K562 (cell line): ENCODE results near the gene PCNX2. TPM values are rescaled to one million over a fixed set of nuclear protein-coding genes. Genes with fewer than 3 reads are reported as not detected.

ENCODE experiments used
- ATAC-seq: fragments of 200-7000 bp; cut with Tn5 transposase; 3 replicates; pipeline ENCODE4 v1.9.1; 2020; ENCODE audit warnings: moderate library complexity
- BruUV-seq: library from RNA; stranded (reverse); fragments of 400-500 nt; replicated peaks from 2 replicates; lab custom pipeline; 2021; lab: Mats Ljungman, UMichigan
- CTCF ChIA-PET: fragments of 300-600 bp; formaldehyde crosslinking; extraction: SDS; loops from one replicate; lab custom pipeline; 2021; ENCODE audit warnings: low intra/inter-chr PET ratio; lab: Yijun Ruan, JAX
- POLR2A ChIA-PET: fragments of 300-600, 350-650 bp; sonication (Branson Sonifier 250); formaldehyde crosslinking; extraction: SDS; loops from one replicate; lab custom pipeline; 2021; ENCODE audit warnings: antibody characterized with exemption, inconsistent platforms; lab: Yijun Ruan, JAX
- DNase-seq, 4 experiments: peaks; one replicate each; pipeline versions ENCODE4 v3.0.0 to v3.0.0-alpha.2; 2011 to 2018; ENCODE audit warnings: low spot score in 3 of 4, mixed read lengths in 3 of 4; ENCODE audit errors: extremely low read depth in 1 of 4
- FAIRE-seq: peaks from 2 replicates; lab custom pipeline; 2011; peaks lifted over from hg19 to GRCh38; lab: Jason Lieb, UNC
- H2AFZ ChIP-seq: 2 replicates; pipeline ENCODE4 v1.6.0; 2011; ENCODE audit warnings: low read depth, low read length, control low read depth, inconsistent platforms
- H3K27ac ChIP-seq: fragments of 200-600 bp; 3 replicates; pipeline ENCODE4 v1.8.0; 2011; ENCODE audit warnings: low read depth, mild to moderate bottlenecking, control low read depth, inconsistent platforms, low read length, moderate library complexity, mixed read lengths; ENCODE audit errors: extremely low read depth
- H3K27me3 ChIP-seq, 2 experiments: fragments of 300-600 bp in 1 of 2; 2 replicates in 1 of 2; 3 replicates in 1 of 2; pipeline versions ENCODE4 v1.6.0 to v1.8.0; 2011; ENCODE audit warnings: inconsistent platforms in 2 of 2, low read length in 2 of 2, mild to moderate bottlenecking in 1 of 2, mixed read lengths in 1 of 2, moderate library complexity in 1 of 2; ENCODE audit not compliant: control insufficient read depth in 2 of 2, insufficient read depth in 2 of 2
- H3K36me3 ChIP-seq: fragments of 300-600 bp; 3 replicates; pipeline ENCODE4 v1.8.0; 2011; ENCODE audit warnings: mild to moderate bottlenecking, low read length, inconsistent platforms; ENCODE audit not compliant: control insufficient read depth, insufficient read depth
- H3K4me1 ChIP-seq, 2 experiments: fragments of 200-600 bp in 1 of 2; replicated peaks in 1 of 2; 2 replicates in 1 of 2; 3 replicates in 1 of 2; pipeline versions ENCODE4 v1.5.1 to v1.8.0; 2011; ENCODE audit warnings: inconsistent platforms in 2 of 2, low read length in 2 of 2, mild to moderate bottlenecking in 1 of 2, mixed read lengths in 1 of 2, moderate library complexity in 1 of 2; ENCODE audit not compliant: control insufficient read depth in 2 of 2, insufficient read depth in 2 of 2
- H3K4me2 ChIP-seq: 2 replicates; pipeline ENCODE4 v1.6.1; 2011; ENCODE audit warnings: low read length, control low read depth, inconsistent platforms, mixed read lengths; ENCODE audit not compliant: insufficient read depth
- H3K4me3 ChIP-seq: fragments of 200-600 bp; sonication (generic), shearing (Covaris generic); 2 replicates; pipeline ENCODE4 v1.5.1; 2016; ENCODE audit warnings: control low read depth, inconsistent platforms
- H3K79me2 ChIP-seq: fragments of 200-600 bp; 3 replicates; pipeline ENCODE4 v1.8.0; 2011; ENCODE audit warnings: low read length, inconsistent platforms; ENCODE audit not compliant: control insufficient read depth, insufficient read depth
- H3K9ac ChIP-seq, 2 experiments: 2 replicates each; pipeline versions ENCODE4 v1.6.0 to v1.6.1; 2011; ENCODE audit warnings: low read depth in 2 of 2, low read length in 2 of 2, control low read depth in 1 of 2, inconsistent platforms in 1 of 2, mild to moderate bottlenecking in 1 of 2, mixed read lengths in 1 of 2; ENCODE audit not compliant: insufficient read depth in 1 of 2
- H3K9me1 ChIP-seq: one replicate; pipeline ENCODE4 v1.6.0; 2011; ENCODE audit warnings: inconsistent platforms, mild to moderate bottlenecking, low read length, moderate library complexity; ENCODE audit not compliant: control insufficient read depth, insufficient read depth
- H3K9me3 ChIP-seq: replicated peaks from 2 replicates; pipeline ENCODE4 v1.5.1; 2011; ENCODE audit warnings: low read depth, low read length, inconsistent platforms; ENCODE audit not compliant: control insufficient read depth, insufficient read depth
- H4K20me1 ChIP-seq: replicated peaks from 2 replicates; pipeline ENCODE4 v1.6.1; 2011; ENCODE audit warnings: low read length, inconsistent platforms, mixed read lengths; ENCODE audit not compliant: control insufficient read depth, insufficient read depth
- CBX5 ChIP-seq: IDR thresholded peaks from 2 replicates; pipeline ENCODE4 v1.6.1; 2014; ENCODE audit warnings: low read depth, borderline replicate concordance
- GTF2E2 ChIP-seq: fragments of 200-800 bp; sonication (Bioruptor generic); IDR thresholded peaks from 2 replicates; pipeline ENCODE4 v1.6.1; 2016; ENCODE audit warnings: missing genetic modification characterization, missing compliant biosample characterization
- MCM5 ChIP-seq: fragments of 450-650 bp; IDR thresholded peaks from 2 replicates; pipeline ENCODE4 v1.6.1; 2016; ENCODE audit warnings: low read depth
- RBM17 ChIP-seq: fragments of 200-400 bp; formaldehyde crosslinking; IDR thresholded peaks from 2 replicates; pipeline ENCODE4 v1.6.1; 2017; ENCODE audit warnings: low read depth, mild to moderate bottlenecking, low read length, borderline replicate concordance
- THRAP3 ChIP-seq: fragments of 450-650 bp; IDR thresholded peaks from 2 replicates; pipeline ENCODE4 v1.6.1; 2016; ENCODE audit warnings: mild to moderate bottlenecking, inconsistent platforms, borderline replicate concordance
- ZNF253 ChIP-seq: fragments of 250-450 bp; sonication (Bioruptor Pico); conservative IDR thresholded peaks from 2 replicates; pipeline ENCODE4 v1.6.1; 2021; ENCODE audit warnings: mild to moderate bottlenecking
- ZNF707 ChIP-seq: fragments of 250-450 bp; sonication (Bioruptor Pico); conservative IDR thresholded peaks from 2 replicates; pipeline ENCODE4 v1.8.0; 2022; ENCODE audit warnings: inconsistent platforms, mild to moderate bottlenecking, moderate library complexity
- WGBS: fragments of 100-300 bp; shearing (Covaris generic); methylation state at CpG from one replicate; pipeline ENCODE4 v1.1.6; 2016; ENCODE audit warnings: low coverage, mixed read lengths; ENCODE audit not compliant: insufficient coverage; ENCODE audit errors: missing lambda C conversion rate; 5-methylcytosine and 5-hydroxymethylcytosine counted together
- in situ Hi-C: fragments of 300-500 bp; cut with MboI; formaldehyde crosslinking; loops from 4 replicates; pipeline ENCODE4 v1.15.0; 2018; ENCODE audit warnings: inconsistent platforms, mixed read lengths
- intact Hi-C: fragments of 100-400 bp; cut with micrococcal nuclease; formaldehyde crosslinking; loops from 2 replicates; pipeline ENCODE4 v1.14.2; 2022
- polyA plus RNA-seq, 8 experiments: library from polyadenylated mRNA; depleted of rRNA in 4 of 8; stranded (reverse) in 5 of 8; unstranded in 3 of 8; fragments of >200 nt; fragmentation: Nextera tagmentation in 2 of 8; fragmentation: Illumina TruSeq in 1 of 8; extraction: Ambion mirVana in 2 of 8; extraction: Trizol in 1 of 8; gene quantifications; 2 replicates each; pipeline versions ENCODE4 v1.2.1 to v1.2.3, GENCODE V29; 2011 to 2014; ENCODE audit warnings: inconsistent platforms in 1 of 8, missing spikeins in 1 of 8
- total RNA-seq, 7 experiments: library from RNA; depleted of rRNA in 6 of 7; stranded (reverse); fragments of >200 nt in 6 of 7; fragmentation: Illumina TruSeq in 2 of 7; extraction: Trizol in 2 of 7; gene quantifications; 2 replicates each; pipeline versions ENCODE4 v1.2.1 to v1.2.3, GENCODE V29; 2011 to 2021; ENCODE audit warnings: low replicate concordance in 1 of 7
- TF ChIP-seq, protein P1 (sequence below): fragments of 250-450 bp; sonication (Bioruptor Pico); IDR thresholded peaks from 2 replicates; pipeline ENCODE4 v1.5.0; 2021
- TF ChIP-seq, protein P2 (sequence below): fragments of 200-400 bp; formaldehyde crosslinking; IDR thresholded peaks from 2 replicates; pipeline ENCODE4 v1.6.1; 2017; ENCODE audit warnings: mild to moderate bottlenecking, low read depth, low read length, moderate library complexity

Gene PCNX2
- total and polyA plus RNA-seq, 9 of the 15 experiments (the other 6 are each of a cell fraction or from before 2014, with no cell fraction given) = 0.07 to 0.33 TPM; not detected in 7

DNA sequence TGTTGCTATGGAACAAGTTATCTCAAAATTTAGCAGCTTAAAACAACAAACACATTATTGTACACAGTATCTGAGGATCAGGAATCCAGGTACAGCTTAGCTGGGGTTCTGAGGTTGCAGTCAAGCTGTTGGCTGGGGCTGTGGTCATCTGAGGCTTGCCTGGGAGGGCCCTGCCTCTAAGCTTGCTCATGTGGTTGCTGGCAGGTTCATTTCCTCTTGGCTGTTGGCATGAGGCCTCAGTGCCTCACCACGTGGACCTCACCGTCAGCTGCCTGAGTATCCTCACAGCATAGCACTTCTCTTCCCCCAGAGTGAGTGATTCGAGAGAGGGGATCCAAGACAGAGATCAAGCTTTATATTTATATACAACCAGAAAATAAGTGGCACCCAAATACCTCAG, 326.6 kb downstream of the PCNX2 start:
- no peak overlapping the region for H3K4me2 ChIP-seq
- H2AFZ ChIP-seq = no peak overlapping the region
- no peaks in the 10 kb centered on the region; a peak in 1 of 5 replicates for H3K4me1 ChIP-seq
- FAIRE-seq (no peak), ATAC-seq (no peak), DNase-seq (no peak)
- no peaks in the 10 kb centered on the region for H3K79me2 ChIP-seq
- H3K9ac ChIP-seq = no peak overlapping the region
- no TSS peak for BruUV-seq
- H3K27me3 ChIP-seq = no peaks in the 10 kb centered on the region
- no peaks in the 10 kb centered on the region for H3K9me1 ChIP-seq
- WGBS = 66% methylated on average over 3 of the region's 3 CpGs
- H3K27ac ChIP-seq = no peak overlapping the region
- intact Hi-C loops = no loop called here
- POLR2A ChIA-PET = no interaction called here
- no peaks in the 10 kb centered on the region for H4K20me1 ChIP-seq
- peaks cover 53% of the 10 kb centered on the region; the same call in 2 of the 3 replicates for H3K36me3 ChIP-seq
- no peak overlapping the region for H3K4me3 ChIP-seq
- H3K9me3 ChIP-seq = no peaks in the 10 kb centered on the region; the same call in none of the 2 replicates
- CTCF ChIA-PET = no interaction called here
- in situ Hi-C loops = no loop called here
- TF ChIP-seq ZNF253 (CRISPR knock-in tag) (no peak), ZNF707 (CRISPR knock-in tag) (no peak), THRAP3 (no peak), MCM5 (no peak), GTF2E2 (no peak), RBM17 (no peak), CBX5 (no peak)
- TF ChIP-seq, protein P1, sequence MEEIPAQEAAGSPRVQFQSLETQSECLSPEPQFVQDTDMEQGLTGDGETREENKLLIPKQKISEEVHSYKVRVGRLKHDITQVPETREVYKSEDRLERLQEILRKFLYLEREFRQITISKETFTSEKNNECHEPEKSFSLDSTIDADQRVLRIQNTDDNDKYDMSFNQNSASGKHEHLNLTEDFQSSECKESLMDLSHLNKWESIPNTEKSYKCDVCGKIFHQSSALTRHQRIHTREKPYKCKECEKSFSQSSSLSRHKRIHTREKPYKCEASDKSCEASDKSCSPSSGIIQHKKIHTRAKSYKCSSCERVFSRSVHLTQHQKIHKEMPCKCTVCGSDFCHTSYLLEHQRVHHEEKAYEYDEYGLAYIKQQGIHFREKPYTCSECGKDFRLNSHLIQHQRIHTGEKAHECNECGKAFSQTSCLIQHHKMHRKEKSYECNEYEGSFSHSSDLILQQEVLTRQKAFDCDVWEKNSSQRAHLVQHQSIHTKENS = no peak
- TF ChIP-seq, protein P2, sequence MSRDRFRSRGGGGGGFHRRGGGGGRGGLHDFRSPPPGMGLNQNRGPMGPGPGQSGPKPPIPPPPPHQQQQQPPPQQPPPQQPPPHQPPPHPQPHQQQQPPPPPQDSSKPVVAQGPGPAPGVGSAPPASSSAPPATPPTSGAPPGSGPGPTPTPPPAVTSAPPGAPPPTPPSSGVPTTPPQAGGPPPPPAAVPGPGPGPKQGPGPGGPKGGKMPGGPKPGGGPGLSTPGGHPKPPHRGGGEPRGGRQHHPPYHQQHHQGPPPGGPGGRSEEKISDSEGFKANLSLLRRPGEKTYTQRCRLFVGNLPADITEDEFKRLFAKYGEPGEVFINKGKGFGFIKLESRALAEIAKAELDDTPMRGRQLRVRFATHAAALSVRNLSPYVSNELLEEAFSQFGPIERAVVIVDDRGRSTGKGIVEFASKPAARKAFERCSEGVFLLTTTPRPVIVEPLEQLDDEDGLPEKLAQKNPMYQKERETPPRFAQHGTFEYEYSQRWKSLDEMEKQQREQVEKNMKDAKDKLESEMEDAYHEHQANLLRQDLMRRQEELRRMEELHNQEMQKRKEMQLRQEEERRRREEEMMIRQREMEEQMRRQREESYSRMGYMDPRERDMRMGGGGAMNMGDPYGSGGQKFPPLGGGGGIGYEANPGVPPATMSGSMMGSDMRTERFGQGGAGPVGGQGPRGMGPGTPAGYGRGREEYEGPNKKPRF = no peak
